ENCODE data around the gene SPEF2.

Gene SPEF2

GRCh38 chr5:35617435-35618303 lies at the start of gene SPEF2:
SPEF2 (plus strand) TSS chr5:35617863; CDS start chr5:35617998, 135 bp downstream.
- DNase-seq: peak; percentile 68

- DNase-seq: no peak
Observed at GRCh38 chr5:35575578-35575977, 42.1 kb upstream of the SPEF2 start.

GRCh38 chr5:35587419-35587818 lies 30.2 kb upstream of the SPEF2 start:
- no peak for DNase-seq

GRCh38 chr5:35593338-35593737 lies 24.3 kb upstream of the SPEF2 start:
- DNase-seq: no peak

GRCh38 chr5:35598707-35599370 lies 18.8 kb upstream of the SPEF2 start:
- no peak for DNase-seq

- no peak for DNase-seq
Observed at GRCh38 chr5:35600591-35600990, 17.1 kb upstream of the SPEF2 start.

GRCh38 chr5:35608881-35609779 lies 8.5 kb upstream of the SPEF2 start:
- no peak for DNase-seq

GRCh38 chr5:35617060-35617434 lies 616 bp upstream of the SPEF2 start:
- DNase-seq: no peak

GRCh38 chr5:35618304-35618636 lies 607 bp downstream of the SPEF2 start:
- DNase-seq: no peak

- DNase-seq: no peak
Observed at GRCh38 chr5:35618781-35619180, 1.1 kb downstream of the SPEF2 start.

- no peak for DNase-seq
Observed at GRCh38 chr5:35622974-35623373, 5.3 kb downstream of the SPEF2 start.

GRCh38 chr5:35623991-35624390 lies 6.3 kb downstream of the SPEF2 start:
- no peak for DNase-seq

GRCh38 chr5:35626108-35626507 lies 8.4 kb downstream of the SPEF2 start:
- no peak for DNase-seq

- no peak for DNase-seq
Observed at GRCh38 chr5:35626553-35626952, 8.9 kb downstream of the SPEF2 start.

GRCh38 chr5:35634326-35634725 lies 16.7 kb downstream of the SPEF2 start:
- DNase-seq: no peak

GRCh38 chr5:35640623-35641022 lies 23.0 kb downstream of the SPEF2 start:
- DNase-seq: no peak

GRCh38 chr5:35644543-35644942 lies 26.9 kb downstream of the SPEF2 start:
- DNase-seq: no peak

- no peak for DNase-seq
Observed at GRCh38 chr5:35647128-35647527, 29.5 kb downstream of the SPEF2 start.

- DNase-seq: no peak
Observed at GRCh38 chr5:35647712-35648111, 30.0 kb downstream of the SPEF2 start.

- DNase-seq: peak; percentile 61 to 64
Observed at GRCh38 chr5:35651002-35651756, 33.5 kb downstream of the SPEF2 start.

GRCh38 chr5:35656721-35657120 lies 39.1 kb downstream of the SPEF2 start:
- DNase-seq: no peak

GRCh38 chr5:35657877-35658276 lies 40.2 kb downstream of the SPEF2 start:
- DNase-seq: no peak

- no peak for DNase-seq
Observed at GRCh38 chr5:35659556-35659955, 41.9 kb downstream of the SPEF2 start.

All from activated CD4-positive, alpha-beta T cell treated with anti-CD3 and anti-CD28 coated beads, Interleukin-2, amount 50 U/mL, for 4 hours (primary cell).